ENCODE results near the gene CSH1. TPM values are rescaled to one million over a fixed set of nuclear protein-coding genes. Genes with fewer than 3 reads are reported as not detected.
"Not testable (repeated sequence)": the region's sequence is repeated elsewhere in the genome, so short reads cannot be mapped to it uniquely, and the experiment has no call there.

The CSH1 gene
- total RNA-seq, 4 donors from 2014 or later, result not detected

GRCh38 chr17:63889026-63889848, 7.1 kb downstream of the CSH1 start:
- WGBS, 2 donors, result 19 to 23% methylated on average over 11 of the region's 13 CpGs
- H3K4me3 ChIP-seq; DNase-seq; H3K4me1 ChIP-seq; H3K36me3 ChIP-seq; intact Hi-C loops (cut with DNase I); H3K27ac ChIP-seq; H3K9me3 ChIP-seq; H3K27me3 ChIP-seq: not testable (repeated sequence)
- peak; percentile 9 to 52 (median 31) for TF ChIP-seq CTCF (IDR thresholded peaks at IDR 0.05)

- DNase-seq; H3K4me3 ChIP-seq; H3K4me1 ChIP-seq; H3K36me3 ChIP-seq; H3K9me3 ChIP-seq; H3K27ac ChIP-seq; H3K27me3 ChIP-seq; intact Hi-C loops (cut with DNase I): not testable (repeated sequence)
- 75 to 85% methylated on average over 7 to 8 of the region's 11 CpGs for WGBS, 2 donors
Measured at GRCh38 chr17:63885119-63885518, 11.3 kb downstream of the CSH1 start.

GRCh38 chr17:63882626-63883126, 13.7 kb downstream of the CSH1 start:
- H3K27me3 ChIP-seq; H3K27ac ChIP-seq; intact Hi-C loops (cut with DNase I); H3K9me3 ChIP-seq; H3K36me3 ChIP-seq; DNase-seq; H3K4me1 ChIP-seq; H3K4me3 ChIP-seq: not testable (repeated sequence)
- 69 to 73% methylated on average over 5 to 6 of the region's 9 CpGs for WGBS, 2 donors

GRCh38 chr17:63881935-63882601, 14.3 kb downstream of the CSH1 start, which contains the start of gene GH2:
Gene GH2, minus strand, starts transcription at chr17:63881944. Its CDS starts 143 bp downstream, at chr17:63881801.
- Histone ChIP-seq H3K36me3 (no peaks in the 10 kb centered on the region), H3K27me3 (peaks cover 0 to 11% (median 0%) of the 10 kb centered on the region in 4 donors), H3K4me1 (no peaks in the 10 kb centered on the region), H3K27ac (no peak within 1 kb of the TSS), H3K4me3 (no peak within 1 kb of the TSS), H3K9me3 (no peaks in the 10 kb centered on the region)
- no peak for DNase-seq
- 44 to 52% methylated on average over 2 to 10 of the region's 15 CpGs for WGBS, 2 donors
- intact Hi-C loops (cut with DNase I), result no loop called here
- no peak for TF ChIP-seq POLR2A (IDR thresholded peaks at IDR 0.05)
- TF ChIP-seq CTCF (IDR thresholded peaks at IDR 0.05), result peak; percentile 44 to 62 (median 54)

- intact Hi-C loops (cut with DNase I); H3K27ac ChIP-seq: not testable (repeated sequence)
Measured at GRCh38 chr17:63881337-63881736, 15.0 kb downstream of the CSH1 start.

GRCh38 chr17:63880706-63881105, 15.7 kb downstream of the CSH1 start:
- intact Hi-C loops (cut with DNase I), result no loop called here
- H3K27ac ChIP-seq, result no peak overlapping the region
- H3K4me3 ChIP-seq, result no peak overlapping the region
- H3K36me3 ChIP-seq, result no peaks in the 10 kb centered on the region
- H3K9me3 ChIP-seq, result no peaks in the 10 kb centered on the region
- H3K4me1 ChIP-seq, result no peaks in the 10 kb centered on the region
- DNase-seq, result no peak
- TF ChIP-seq POLR2A (IDR thresholded peaks at IDR 0.05) (no peak), CTCF (IDR thresholded peaks at IDR 0.05) (no peak)
- 20% methylated on average over 1 of the region's 12 CpGs; no CpG with 5 or more reads in 1 of the 2 donors for WGBS, 2 donors
- H3K27me3 ChIP-seq, result peaks cover 0 to 16% (median 0%) of the 10 kb centered on the region in 4 donors

More at GRCh38 chr17:63881337-63881736, 15.0 kb downstream of the CSH1 start:
- WGBS, 2 donors, result 39 to 85% methylated on average over 7 to 9 of the region's 11 CpGs
- H3K4me3 ChIP-seq, DNase-seq, H3K4me1 ChIP-seq, H3K9me3 ChIP-seq, H3K36me3 ChIP-seq: not testable (repeated sequence)
- peaks cover 0 to 16% (median 0%) of the 10 kb centered on the region in 4 donors for H3K27me3 ChIP-seq

- H3K9me3 ChIP-seq; H3K36me3 ChIP-seq; intact Hi-C loops (cut with DNase I); H3K4me3 ChIP-seq; H3K27ac ChIP-seq; H3K4me1 ChIP-seq; DNase-seq: not testable (repeated sequence)
- 80 to 81% methylated on average over 9 of the region's 9 CpGs for WGBS, 2 donors
- H3K27me3 ChIP-seq, result peaks cover 0 to 16% (median 0%) of the 10 kb centered on the region in 4 donors
Measured at GRCh38 chr17:63878413-63878812, 18.0 kb downstream of the CSH1 start.

GRCh38 chr17:63874693-63875092, 21.7 kb downstream of the CSH1 start:
- 67 to 81% methylated on average over 4 to 6 of the region's 6 CpGs for WGBS, 2 donors
- H3K4me3 ChIP-seq; H3K36me3 ChIP-seq; H3K4me1 ChIP-seq; DNase-seq; H3K27ac ChIP-seq; H3K9me3 ChIP-seq; H3K27me3 ChIP-seq; intact Hi-C loops (cut with DNase I): not testable (repeated sequence)

- DNase-seq; H3K9me3 ChIP-seq; H3K36me3 ChIP-seq; H3K4me3 ChIP-seq; H3K27ac ChIP-seq; intact Hi-C loops (cut with DNase I); H3K27me3 ChIP-seq; H3K4me1 ChIP-seq: not testable (repeated sequence)
- WGBS, 2 donors, result no CpG with 5 or more reads among the region's 8 CpGs
Measured at GRCh38 chr17:63874061-63874626, 22.2 kb downstream of the CSH1 start.
